ENCODE data around the gene C1D.

DNA sequence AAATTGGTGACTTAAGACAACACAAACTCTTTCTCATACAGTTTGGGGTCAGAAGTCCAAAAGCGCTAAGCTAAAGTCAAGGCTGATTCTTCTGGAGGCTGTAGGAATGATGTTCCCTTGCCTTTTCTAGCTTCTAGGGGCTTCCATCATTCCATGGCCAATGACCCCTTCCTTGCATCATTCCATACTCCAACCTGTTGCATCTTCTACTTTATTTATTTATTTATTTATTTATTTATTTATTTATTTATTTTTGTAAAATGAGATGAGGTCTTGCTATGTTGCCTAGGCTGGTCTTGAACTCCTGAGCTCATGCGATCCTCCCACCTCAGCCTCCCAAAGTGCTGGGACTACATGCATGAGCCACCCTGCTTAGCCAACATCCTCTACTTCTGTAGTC lies 44.7 kb upstream of the C1D start:
- no peak for TF ChIP-seq REST (IDR thresholded peaks at IDR 0.05; ENCODE audit: unreplicated experiment)
- no peak for TF ChIP-seq POLR2AphosphoS5 (IDR thresholded peaks at IDR 0.05; ENCODE audit: low read depth)
- TF ChIP-seq, protein P1, sequence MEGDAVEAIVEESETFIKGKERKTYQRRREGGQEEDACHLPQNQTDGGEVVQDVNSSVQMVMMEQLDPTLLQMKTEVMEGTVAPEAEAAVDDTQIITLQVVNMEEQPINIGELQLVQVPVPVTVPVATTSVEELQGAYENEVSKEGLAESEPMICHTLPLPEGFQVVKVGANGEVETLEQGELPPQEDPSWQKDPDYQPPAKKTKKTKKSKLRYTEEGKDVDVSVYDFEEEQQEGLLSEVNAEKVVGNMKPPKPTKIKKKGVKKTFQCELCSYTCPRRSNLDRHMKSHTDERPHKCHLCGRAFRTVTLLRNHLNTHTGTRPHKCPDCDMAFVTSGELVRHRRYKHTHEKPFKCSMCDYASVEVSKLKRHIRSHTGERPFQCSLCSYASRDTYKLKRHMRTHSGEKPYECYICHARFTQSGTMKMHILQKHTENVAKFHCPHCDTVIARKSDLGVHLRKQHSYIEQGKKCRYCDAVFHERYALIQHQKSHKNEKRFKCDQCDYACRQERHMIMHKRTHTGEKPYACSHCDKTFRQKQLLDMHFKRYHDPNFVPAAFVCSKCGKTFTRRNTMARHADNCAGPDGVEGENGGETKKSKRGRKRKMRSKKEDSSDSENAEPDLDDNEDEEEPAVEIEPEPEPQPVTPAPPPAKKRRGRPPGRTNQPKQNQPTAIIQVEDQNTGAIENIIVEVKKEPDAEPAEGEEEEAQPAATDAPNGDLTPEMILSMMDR (conservative IDR thresholded peaks at IDR 0.05; ENCODE audit: low read depth in 2 of 2), result no peak
- TF ChIP-seq JUNB (IDR thresholded peaks at IDR 0.05; ENCODE audit: unreplicated experiment), result no peak
- TF ChIP-seq EZH2 (IDR thresholded peaks at IDR 0.05; ENCODE audit: low read depth, unreplicated experiment), result no peak
- TF ChIP-seq CREB1 (CRISPR knock-in tag; IDR thresholded peaks at IDR 0.05; ENCODE audit: low read depth), result no peak
- TF ChIP-seq ETS1 (IDR thresholded peaks at IDR 0.05), result no peak
- no peak for TF ChIP-seq EZH2phosphoT487 (IDR thresholded peaks at IDR 0.05; ENCODE audit: unreplicated experiment)
- no peak for TF ChIP-seq NANOG (IDR thresholded peaks at IDR 0.05; ENCODE audit: borderline replicate concordance)
- no peak for TF ChIP-seq ZNF114 (CRISPR knock-in tag; IDR thresholded peaks at IDR 0.05)

Data from GM23338 (cell line).